Dermis microvascular lymphatic vessel endothelial cell (primary cell): Measurements from ENCODE around the gene MICAL3. TPM values are rescaled to one million over a fixed set of nuclear protein-coding genes. Genes with fewer than 3 reads are reported as not detected.

ENCODE experiments used
- DNase-seq, 2 donors: peaks; one replicate each; pipeline versions ENCODE4 v3.0.0 to v3.0.0-alpha.2; 2010; ENCODE audit warnings: low read depth in 2 of 2
- total RNA-seq: library from RNA; depleted of rRNA; stranded (reverse); fragments of >200 nt; gene quantifications from 2 replicates; pipeline ENCODE4 v1.2.1, GENCODE V29; 2014

MICAL3 gene
- total RNA-seq, 1 donor from 2014 or later, result 14.8 TPM

GRCh38 chr22:17930455-17931313 lies 93.7 kb downstream of the MICAL3 start:
- no peak for DNase-seq

DNA sequence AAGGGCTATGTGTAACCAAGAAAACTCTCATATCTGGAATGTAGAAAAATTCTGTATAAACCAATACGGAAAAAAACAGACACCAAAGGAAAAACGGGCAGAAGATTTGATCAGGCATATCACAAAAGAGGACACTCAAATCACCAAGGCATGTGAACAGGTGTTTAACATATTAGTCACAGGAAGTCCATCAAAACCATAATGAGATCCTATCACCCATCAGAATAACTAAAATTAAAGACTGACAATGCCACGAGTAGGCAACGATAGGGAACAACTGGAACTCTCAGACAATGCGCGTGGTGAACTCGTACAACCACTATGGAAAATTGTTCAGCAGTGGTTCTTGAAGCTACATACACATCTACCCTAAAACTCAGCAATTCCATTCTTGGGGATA lies 94.5 kb downstream of the MICAL3 start:
- no peak for DNase-seq

- no peak for DNase-seq
Measured at GRCh38 chr22:17928391-17928790, 96.0 kb downstream of the MICAL3 start.

GRCh38 chr22:17927062-17927461 lies 97.3 kb downstream of the MICAL3 start:
- DNase-seq, result no peak

DNA sequence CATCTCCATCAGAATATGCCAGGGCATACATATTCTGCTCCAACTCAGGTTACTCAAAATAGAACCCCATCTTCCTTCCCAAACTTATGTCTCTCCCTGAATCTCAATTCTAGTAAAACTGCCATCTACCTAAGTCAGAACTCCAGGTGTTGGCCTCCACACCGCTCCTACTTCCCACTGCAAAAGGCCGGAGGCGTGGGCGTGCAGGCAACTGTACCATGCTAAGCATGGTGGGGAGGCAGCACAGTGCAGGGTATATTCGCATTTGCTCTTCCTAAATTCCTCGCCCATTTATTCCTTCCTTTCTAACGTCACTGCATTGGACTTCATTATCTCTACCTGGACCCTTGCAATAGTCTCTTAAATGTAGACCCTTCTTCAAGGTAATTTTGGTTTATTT lies 97.8 kb downstream of the MICAL3 start:
- DNase-seq, result no peak

GRCh38 chr22:17925431-17925841 lies 98.9 kb downstream of the MICAL3 start:
- DNase-seq, result no peak

DNA sequence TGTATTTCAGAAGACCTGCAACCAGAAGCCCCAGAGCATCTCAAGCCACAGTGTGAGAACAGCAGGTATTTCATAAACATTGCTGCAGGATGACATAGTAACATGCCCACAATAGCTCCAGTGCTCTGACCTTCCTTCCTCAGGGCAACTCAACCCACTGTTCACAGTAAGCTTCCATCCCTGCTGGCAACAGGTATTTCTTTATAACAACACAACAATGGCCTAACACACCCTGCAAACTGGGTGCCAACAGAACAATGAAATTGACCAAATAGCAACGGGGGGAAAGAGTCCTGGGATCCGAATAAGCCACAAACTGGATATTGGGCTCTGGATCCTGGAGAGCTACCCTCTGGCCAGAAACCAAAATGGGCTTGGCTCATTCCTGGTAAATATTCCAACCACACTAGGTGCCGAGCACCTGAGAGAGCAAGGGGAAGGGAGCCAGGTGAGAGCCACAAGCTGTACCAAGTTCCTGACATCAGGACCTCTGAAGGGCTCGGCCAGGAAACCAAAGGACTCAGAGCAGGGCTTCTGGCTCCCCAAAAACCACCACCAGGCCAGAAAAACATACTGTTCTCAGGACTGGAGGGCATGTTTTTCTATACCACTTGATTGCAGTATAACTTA lies 99.5 kb downstream of the MICAL3 start:
- DNase-seq, result peak; percentile 89 to 93

DNA sequence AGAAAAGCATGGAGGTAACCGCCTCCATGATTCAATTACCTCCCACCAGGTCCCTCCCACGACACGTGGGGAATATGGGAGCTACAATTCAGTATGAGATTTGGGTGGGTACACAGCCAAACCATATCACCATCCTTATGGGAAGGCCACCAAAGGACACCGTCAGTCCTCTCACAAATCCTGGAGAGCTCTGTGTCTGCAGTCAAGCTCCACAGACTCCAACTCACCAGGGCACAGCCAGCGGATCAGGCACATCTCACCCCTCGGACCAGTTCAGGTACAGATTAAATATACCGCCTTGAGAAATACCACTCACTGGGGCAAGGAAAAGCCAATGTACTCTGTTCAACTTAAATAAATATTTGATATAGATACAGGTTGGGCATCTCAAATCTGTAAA lies 100.3 kb downstream of the MICAL3 start:
- no peak for DNase-seq

DNA sequence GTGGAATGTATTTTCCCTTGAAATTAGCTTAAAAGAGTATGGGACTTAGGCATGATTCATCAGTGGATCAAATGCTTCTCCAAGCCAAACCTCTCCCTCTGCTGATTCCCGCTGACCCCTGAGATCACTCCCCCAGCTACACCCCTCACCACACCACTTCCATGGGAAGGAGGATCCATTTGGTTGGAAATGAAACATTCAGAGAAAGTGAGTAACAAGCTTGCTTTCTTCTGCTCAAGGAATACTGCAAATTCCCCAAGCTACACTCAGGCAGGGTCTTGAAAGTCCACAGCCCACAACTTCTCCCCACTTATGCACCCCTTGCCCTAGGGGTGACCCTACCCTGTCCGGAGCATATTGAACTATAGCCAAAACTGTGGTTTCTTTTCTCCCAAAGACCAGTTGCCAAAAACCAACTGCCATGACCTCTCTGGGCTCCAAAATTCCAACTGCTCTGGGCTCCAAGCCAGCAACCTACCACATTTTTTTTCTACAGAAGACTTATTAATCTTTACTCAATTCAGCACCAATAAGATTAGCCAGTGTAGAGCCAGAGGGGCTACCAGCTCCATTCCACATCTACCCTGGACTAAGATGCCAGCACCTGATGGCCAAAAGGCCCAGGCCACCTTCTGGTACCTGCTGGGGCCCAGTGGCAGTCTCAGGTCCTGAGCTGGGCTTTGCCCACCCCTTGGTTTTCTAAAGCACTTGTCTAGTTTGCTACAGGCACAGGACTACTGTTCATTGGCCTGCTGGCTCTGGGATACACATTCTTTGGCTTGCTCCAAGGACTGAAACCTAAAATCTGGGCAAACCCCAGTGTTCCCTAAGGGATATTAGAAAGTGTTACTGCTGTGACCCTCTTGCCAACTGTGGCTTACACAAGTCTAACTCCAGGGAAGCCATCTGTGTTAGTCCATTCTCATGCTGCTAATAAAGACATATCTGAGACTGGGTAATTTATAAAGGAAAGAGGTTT lies 101.1 kb downstream of the MICAL3 start:
- peak; percentile 33 to 36 for DNase-seq

DNA sequence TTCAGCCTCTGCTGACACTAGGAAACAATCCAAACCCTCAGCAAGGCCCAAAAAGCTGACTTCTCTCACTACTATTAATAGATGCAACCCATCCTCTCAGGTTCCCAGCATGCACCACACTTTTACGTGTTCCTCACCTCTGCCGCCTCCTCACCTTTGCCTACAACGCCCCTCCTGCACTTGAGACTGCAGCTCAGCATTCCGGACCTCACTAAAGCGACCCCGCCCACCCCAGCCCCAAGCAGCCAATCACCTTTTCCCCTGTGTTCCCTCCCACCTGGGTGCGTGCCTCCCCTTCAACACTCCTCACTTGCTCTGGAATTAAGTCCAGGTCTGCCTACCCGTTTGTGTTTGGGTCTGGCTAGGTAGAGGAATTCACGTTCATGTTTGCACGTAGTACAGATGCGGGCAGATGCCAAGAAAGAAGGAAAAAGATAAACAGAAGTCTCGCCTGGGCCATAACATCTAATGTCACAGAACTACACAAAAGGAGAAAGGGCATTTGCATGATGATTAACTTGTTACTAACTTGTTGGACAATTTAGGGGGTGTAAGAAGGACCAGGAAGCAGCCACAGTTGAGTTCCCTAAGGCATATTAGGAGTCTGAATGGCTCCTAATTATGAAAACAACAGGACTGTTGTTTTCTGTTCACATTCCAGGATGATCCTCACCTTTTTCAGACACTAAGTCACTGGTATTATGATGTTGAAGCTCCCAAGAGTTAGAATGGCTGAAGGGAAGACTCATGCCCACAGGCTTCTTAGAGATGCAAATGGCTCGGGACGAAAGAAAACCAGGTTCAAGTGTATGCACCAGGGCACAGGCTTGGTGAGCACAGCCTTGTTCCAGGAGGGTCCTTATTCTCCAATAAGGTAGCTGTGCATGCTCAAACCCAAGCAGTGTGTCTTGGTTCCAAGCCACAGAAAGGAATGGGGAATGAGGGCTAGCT lies 102.2 kb downstream of the MICAL3 start:
- DNase-seq, result no peak

DNA sequence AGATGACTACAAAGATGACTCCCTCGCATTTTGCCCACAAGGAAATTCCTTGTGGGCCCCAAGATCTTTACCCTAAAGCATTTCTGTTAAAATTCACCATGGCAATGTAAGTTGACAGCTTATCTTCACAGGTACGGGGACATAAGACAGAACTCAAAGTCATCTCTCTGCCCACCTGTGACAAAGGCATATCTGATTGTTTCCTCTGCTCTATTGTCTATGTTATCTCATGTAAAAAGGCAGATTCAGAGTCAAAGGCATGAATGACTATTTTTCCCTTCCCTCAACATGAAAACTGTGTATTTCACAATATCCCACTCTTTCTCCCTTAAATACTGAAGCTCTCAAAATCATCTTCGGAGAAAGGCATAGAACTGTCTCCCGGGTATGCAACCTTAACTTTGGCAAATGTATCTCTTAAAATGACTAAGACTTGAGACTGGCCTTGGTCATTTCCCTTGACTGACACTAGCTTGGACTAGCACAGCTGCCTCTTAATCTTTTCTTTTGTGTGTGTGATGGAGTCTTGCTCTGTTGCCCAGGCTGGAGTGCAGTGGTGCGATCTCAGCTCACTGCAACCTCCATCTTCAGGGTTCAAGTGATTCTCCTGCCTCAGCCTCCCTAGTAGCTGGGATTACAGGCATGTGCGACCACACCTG lies 103.2 kb downstream of the MICAL3 start:
- DNase-seq, result no peak

GRCh38 chr22:17920145-17920605 lies 104.2 kb downstream of the MICAL3 start:
- peak in 1 of 2 donors; percentile 72 for DNase-seq

DNA sequence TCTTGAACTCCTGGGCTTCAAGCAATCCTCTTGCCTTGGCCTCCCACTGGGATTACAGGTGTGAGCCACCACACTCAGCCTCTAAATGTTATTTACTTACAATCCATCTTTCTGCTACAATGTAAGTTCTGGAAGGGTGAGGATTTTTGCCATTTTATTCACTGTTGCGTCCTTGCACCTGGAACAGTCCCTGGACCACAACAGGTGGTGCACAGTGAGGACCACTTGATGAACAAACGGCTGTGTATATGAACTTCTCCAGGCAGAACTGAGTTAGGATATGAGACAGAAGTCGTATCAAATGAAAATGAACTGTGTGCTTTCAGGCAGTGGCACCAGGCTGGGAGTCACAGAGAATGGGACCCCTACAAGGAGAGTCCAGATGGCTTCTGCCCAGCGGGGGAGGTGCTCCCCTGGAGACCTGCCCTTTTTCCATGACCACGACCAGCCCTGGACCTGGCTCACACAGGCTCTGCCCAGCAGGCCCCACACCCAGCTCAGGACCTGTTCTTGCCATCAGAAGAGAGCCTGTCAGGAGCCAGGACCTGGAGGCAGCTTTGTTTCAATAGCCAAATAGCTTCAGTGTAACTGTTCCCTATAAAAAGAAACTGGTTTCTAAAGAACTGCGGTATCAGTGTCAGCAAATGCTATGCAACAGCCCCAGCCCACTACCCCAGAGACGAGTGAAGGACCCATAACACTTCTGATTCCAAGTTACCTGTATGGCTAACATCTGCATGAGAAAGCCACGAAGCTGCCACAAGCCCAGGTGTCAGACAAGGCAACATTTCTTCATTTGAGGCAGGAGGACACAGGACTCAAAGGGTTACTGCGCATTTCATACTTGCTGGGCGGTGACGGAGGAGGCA lies 104.9 kb downstream of the MICAL3 start:
- DNase-seq, result no peak

GRCh38 chr22:17918840-17919239 lies 105.5 kb downstream of the MICAL3 start:
- no peak for DNase-seq

DNA sequence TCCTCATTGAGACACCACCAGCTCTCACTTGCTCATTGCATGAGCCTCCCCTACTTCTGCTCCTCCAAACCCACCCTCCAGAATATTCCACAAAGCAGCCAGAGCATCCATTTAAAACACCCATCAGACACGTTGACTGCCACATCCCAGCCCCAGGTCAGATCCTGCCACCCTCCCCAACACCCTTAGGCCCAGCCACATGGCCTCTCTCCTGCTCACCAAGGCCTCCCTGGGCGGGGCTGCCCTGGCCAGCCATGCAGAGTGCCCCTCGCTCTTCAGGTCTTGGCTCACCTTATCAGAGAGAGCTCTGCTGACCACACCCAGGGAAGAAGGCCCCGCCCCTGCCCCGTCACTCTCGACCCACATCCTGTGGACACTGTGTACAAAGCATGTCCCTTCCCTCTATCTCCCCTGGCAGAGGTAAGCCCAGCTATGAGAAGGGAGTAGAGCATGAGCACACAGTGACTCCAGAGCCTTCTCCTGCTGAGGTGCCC lies 106.8 kb downstream of the MICAL3 start:
- DNase-seq, result no peak

GRCh38 chr22:17916226-17916889 lies 108.0 kb downstream of the MICAL3 start:
- no peak for DNase-seq

- no peak for DNase-seq
Measured at GRCh38 chr22:17915676-17916075, 108.7 kb downstream of the MICAL3 start.

DNA sequence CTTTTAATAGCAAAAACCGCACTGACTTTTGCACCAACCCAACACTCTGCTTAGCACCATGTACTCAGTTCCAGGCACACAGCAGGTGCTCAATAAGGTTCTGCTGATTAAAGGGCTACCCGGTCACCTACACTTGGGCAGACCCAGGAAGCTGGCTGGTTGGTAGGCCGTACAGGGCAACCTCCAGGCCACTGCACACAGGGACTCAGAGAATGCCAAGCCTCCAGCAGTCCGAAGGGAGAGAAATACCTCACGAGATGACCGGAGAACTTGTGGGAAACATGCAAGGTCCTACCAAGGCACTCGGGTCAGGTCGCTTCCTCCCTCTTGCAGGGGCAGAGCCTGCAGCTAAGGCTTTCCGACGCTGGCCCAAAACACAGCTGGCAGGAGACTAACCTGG lies 109.2 kb downstream of the MICAL3 start:
- no peak for DNase-seq
